NCI-H2171 (cell line): ENCODE measurements around the gene MTERF4.

Source experiments
- DNase-seq: peaks from one replicate; lab custom pipeline; 2025; lab: John Stamatoyannopoulos, UW

MTERF4 gene

DNA sequence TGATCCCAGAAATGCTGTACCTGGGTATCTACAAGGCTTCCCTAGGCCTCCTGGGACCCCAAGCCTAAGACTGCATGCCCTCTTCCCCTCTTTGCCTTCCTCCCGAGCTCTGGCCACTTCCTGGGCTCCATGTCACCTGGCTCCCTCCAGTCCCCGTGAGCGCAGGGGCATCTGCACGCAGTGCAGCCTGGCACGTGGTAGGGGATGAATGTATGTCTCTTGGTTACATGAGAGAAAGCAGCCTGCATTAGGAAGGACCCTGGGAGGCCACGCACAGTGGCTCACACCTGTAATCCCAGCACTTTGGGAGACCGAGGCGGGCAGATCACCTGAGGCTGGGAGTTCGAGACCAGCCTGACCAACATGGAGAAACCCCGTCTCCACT, 31.3 kb upstream of the MTERF4 start:
- no peak for DNase-seq

DNA sequence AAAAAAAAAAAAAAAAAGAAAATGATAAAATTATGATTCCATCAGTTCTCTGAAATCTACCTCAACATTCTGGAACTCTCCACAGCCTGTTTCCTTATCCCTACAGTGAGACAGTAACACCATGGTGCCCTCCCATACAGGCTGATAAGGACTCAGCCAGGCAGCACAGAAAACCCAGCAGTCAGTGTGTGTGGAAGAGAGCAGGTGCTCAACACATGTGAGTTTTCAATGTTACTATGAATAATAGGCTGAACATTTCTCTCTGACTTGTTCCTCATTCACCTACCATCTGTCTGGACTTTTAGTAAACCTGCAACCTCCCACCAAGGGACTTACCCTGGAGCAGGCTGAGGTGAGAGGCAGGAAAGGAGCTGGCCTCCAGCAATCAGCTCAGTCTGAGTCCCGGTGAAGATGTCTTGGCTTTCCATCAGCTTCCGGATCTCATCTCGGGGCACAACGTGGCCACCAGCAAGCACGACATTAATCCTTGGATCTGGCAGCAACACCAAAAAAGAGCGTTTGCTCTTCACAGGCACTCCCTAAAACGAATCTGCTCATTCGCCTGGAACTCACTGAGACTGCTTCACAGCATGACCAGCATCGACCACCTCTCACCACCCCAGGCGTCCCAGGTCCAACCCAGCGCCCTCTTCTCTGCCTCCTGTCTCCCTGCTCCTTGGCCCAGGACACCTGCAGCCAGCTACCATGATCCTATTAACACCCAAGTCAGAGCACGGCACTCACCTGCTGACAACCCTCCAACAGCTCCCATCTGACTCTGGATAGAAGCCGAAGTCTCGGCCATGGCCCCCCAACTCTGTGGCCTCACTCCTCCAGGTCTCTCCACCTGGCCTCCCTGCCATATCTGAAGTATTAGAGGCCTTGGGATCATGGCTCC, 30.7 kb upstream of the MTERF4 start:
- no peak for DNase-seq

DNA sequence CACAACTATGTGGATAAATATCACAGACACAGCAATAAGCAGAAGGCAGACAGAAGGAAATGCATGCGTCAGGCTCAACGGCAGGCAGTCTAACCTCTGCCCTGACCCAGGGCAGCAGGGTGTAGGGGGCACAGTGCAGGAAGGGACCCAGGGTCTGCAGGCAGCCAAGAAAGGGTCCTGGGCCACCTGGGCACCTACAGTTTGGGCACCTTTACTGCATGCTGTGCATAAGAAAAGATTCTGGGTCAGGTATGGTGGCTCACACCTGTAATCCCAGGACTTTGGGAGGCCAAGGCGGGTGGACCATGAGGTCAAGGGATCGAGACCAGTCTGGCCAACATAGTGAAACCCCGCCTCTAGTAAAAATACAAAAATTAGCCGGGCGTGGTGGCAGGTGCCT, 29.4 kb upstream of the MTERF4 start:
- no peak for DNase-seq

DNA sequence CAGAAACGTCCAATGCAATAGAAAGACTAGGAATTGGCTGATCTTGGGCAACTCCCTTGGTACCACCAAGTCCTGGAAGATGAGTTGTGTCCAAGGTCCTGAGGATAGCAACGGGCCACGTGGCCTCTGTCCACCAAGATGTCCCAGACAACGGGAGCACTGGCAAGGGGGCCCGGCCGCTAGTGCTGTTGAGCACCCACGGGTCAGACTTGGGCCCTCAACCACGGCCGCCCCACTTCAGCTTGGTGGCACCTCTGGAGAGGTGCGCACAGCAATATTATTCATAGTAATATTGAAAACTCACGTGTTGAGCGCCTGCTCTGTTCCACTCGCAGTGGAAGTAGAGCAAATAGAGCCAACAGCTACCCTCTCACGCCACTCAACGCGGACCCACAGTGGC, 28.2 kb upstream of the MTERF4 start:
- no peak for DNase-seq

DNA sequence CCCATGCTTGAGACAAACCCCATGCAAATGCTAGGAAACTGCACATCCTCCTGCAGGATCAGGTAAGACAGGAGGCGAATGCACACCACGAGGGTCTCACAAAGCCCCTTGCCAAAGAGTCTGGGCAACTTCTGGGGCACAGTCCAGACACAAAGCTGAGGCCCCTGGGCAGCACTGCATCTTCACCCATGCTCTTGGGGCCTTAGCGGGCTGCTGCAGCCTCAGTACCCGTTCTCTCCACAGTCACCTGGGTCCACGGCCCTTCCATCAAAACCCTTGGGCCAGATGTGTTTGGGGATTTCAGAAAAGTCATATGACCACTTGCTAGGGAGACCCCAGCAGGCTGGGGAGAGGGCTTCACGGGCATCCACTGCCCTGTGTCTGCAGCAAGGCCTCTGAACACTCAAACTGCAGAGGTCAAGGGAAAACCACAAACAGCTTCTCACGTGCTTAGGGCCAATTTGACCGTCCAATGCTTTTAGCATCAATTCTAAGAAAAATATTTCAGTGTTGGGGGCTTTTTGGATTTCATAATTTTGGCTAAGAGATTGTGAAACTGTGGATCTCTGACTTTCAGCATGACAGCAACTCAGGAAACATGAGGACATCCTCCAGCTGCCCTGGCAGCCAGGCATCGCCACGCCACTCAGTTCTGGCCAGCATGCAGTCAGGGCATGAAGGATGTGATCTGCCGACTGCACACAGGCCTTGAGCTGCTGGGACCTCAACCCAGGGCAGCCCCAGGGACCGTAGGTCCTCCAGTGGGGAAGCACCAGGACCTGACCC, 27.2 kb upstream of the MTERF4 start:
- no peak for DNase-seq

DNA sequence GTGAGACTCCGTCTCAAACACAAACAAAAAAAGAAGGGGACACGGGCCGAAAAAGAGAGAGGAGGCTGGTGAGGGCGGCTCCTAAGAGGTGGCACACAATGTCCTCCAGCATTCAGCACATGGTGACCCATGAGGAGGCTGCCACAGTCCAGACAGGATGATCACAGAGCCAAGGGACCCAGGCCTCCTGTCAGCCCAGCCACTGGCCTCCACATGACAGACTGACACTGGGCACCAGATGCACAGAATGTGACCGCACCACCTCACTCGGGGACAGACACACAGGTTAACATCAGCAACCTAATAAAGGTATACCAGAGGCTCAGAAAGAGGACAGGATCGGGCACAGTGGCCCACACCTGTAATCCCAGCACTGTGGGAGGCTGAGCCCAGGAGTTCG, 26.2 kb upstream of the MTERF4 start:
- DNase-seq, result no peak

DNA sequence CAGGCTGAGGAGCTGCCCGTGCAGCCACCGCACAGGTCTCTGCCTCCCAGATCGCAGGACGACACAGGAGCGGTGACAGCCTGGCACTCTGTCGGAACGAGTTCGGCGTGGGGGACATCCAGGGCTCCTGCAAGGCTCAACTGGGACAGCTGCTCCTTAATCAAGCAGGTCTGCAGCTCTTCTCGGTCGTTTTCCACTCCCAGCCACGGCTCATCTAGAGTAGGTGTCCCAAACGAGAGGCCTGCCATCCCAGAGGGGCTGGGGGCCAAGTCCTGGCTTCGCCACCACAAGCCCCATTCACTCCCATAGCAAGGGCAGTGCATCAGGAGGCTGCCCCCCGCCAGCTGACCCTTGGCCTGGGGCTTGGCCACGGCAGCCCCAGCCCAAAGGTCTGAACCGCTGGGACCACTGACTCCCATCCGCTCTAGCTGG, 24.7 kb upstream of the MTERF4 start:
- no peak for DNase-seq

DNA sequence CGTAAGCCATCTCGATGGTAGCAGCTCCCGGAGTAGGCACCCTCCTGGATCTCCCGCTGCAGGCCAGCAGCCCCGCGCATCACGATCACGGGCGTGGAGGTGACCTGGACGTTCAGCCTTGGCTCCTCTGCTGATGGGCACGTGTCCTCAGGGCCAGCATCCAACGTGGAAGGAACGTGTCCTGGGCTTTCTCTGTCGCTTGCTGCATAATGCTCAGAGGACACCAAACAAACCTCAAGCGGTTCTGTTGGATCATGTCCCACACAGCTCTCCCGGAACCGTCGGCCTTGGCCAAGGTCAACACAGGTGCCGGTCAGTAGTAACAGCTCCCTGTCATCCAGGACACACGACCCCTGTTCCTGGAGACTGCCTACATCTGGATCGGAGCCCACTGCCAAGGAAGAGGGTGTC, 24.1 kb upstream of the MTERF4 start:
- no peak for DNase-seq

DNA sequence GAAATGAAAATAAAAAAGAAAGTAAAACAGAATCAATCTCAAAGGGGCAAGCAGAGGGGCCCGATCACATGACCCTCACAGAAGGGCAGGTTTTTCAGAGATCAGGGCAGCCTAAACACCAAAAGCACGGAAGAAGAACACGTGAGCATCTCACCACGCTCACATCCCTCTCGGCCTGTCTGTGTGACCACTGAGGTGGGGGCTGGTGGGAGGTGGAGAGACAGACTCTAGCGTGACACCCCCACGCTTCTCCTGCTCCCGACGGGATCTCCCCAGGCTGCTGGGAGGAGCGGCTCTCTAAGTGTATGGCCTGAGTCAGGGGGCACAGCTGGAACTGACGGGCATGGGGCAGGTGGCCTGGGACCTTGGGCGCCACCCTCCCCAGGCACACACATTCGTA, 23.5 kb upstream of the MTERF4 start:
- no peak for DNase-seq

DNA sequence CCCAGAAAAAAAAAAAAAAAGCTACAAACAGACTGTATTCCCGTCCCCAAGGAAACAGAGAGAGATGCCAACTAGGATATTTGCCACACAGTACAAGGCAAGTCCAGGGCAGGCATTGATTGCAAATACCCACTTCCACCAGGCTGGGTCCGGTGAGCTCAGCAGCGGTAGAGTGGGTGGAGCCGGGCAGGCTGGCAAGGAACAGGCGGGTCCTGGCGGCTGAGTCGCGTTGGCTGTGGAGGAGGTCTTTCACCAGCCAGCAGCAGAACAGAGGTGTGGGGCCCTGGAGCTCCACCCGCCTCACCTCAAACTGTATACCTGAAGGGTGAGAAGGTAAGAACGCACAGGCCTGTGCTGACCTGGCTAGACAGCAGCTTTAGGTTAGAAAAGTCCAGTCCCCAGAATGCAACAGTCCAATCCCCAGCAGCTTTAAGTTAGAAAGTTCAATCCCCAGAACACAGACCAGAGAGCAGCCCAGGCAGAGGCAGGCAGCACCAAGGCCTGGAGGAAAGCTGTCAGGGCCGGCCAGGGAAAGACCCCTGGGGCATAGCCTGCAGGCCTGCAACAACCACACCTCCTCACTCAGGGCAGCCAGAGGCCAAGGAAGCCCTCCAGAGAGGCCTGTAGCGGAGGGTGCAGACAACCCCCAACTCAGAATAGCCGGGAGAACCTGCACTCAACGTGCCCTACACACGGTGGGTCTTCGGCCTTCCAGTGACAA, 21.9 kb upstream of the MTERF4 start:
- DNase-seq, result no peak

DNA sequence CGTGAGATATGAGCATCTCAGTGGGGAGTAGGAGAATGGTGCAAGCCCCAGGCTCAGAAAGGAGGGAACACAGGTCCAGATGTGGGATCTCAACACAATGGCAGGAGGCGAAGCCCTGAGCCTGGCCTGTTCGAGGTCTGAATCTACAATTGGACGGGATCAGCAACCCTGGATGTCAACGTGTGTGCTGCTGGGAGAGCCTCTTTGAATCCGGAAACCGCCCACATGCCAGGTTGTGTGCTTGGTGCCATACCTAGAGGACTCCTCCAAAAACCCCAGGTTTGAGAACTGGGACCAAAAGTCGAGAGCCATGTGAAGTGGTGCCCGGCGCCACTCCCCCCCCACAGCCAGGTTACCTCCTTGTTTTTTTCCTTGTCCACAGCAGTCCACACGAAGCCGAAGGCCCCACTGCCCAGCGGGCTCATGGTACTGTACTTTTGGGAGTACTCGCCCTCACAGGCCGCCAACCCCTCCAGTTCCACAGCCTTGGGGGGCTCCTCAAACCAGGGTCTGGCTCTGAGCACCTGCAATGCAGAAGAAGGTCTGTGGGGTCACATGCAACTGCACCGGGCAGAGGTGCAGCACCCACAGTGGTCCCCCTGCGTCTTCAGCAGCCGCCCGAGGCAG, 20.4 kb upstream of the MTERF4 start:
- DNase-seq, result no peak

DNA sequence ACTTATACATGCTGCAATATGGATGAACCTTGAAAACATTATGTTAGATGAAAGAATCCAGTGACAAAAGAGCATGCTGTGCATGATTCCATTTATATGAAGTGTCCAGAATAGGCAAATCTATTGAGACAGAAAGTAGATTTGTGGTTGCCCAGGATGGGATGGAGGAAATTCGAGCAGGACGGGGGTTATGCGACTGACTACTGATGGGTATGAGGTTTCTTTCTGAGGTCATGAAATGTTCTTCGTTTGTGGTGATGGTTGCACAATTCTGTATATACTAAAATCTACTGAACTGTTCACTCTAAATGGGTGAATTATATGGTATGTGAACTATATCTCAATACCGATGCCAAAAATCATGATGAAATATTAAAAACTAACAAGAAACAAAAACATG, 18.9 kb upstream of the MTERF4 start:
- DNase-seq, result no peak

DNA sequence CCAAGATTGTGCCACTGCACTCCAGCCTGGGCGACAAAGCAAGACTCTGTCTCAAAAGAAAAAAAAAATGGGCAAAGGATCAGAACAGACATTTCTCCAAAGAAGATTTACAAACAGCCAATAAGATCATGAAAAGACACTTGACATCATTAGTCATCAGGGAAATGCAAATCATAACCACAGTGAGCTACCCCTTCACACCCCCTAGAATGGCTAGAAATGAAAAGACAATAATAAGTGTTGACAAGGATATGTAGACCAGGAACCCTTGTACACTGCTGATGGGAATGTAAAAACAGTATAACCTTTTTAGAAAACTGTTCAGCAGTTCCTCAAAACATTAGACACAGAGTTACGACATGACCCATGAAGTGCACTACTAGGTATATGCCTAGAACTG, 18.4 kb upstream of the MTERF4 start:
- no peak for DNase-seq

DNA sequence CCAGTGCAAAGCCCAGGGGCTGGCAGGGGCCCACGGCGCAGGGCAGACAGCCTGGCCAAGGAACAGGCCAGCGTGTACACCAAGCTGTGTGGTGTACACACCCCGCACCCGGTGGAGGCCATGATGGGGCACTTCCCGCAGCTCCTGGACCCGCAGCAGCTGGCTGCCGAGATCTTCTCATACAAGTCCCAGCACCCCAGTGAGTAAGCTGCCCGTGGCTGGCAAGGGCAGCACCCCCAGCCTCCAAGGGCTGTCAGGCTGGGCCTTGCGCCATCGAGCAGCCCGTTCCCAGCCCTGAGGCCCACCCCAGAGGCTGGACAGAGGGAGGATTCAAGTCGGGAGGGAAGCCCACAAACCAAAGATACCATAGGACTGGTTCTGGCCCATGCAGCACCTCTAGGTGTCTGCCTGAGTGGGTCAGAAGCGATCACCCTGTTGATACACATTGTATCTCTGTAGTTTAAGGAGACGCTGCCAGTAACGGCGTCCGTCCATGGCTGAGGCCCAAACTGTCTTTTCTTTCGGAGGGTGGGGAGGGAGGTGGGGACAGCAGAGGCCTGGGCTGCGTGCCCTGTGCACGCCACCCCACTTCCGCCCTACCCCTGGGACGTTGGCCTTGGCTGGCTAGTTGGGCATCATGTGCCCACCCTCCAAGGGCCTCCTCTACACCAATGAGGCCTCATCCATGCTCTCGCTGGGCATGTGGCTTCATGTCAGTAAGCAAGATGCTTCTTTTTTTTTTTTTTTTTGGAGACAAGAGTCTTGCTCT, 16.8 kb upstream of the MTERF4 start:
- no peak for DNase-seq

DNA sequence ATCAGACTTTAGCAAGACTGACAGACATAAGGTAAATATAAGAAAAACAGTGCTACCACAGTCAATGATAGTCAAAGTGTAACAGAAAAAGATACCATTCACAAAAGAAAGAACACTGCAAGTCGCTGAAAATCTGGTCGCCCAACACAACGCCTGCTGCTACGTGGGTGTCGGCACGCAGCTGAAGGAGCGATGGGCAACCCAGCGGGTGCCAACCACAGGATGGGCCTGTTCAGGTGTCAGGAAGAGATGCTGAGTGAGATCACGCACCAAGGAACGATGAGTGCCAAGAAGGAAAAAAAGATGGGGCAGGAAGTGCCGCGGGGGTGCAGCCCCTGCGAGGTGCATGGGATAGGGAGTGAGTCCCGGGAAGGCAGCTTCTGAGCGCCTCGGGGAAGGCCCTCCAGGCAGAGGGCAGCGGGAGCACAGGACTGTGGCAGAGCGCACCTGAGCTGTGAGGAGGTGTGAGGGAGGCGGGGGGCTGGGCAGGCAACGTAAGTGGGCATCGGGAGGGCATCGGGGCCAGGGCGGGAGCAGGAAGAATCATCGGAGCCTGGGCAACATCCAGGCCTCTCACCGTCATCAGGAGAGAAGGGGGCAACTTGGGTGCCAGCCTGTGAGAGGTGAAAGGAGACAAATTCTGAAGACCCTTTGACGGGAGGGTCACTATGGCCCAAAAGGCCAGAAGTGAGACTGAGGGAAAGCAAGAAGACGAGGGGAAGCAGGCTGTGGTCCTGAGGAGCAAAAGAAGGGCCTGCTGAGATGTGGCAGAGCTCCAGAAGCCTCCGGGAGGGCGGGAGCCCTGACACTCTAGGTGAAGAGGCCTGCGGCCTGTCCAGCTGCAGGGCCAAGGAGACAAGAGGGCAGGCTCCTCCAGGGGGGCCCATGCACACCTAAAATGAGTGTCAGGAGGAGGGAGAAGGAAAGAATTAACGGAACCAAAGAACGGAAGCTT, 14.8 kb upstream of the MTERF4 start:
- DNase-seq, result no peak

DNA sequence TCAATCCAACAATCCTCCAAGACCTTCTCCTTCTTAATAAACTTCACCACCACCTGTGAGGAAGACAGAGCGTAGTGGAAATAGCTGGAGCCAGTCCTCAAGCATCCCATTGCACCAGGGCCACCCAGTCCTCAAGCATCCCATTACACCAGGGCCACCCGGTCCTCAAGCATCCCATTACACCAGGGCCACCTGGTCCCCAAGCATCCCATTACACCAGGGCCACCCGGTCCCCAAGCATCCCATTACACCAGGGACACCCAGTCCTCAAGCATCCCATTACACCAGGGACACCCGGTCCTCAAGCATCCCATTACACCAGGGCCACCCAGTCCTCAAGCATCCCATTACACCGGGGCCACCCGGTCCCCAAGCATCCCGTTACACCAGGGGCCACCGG, 13.3 kb upstream of the MTERF4 start:
- no peak for DNase-seq

DNA sequence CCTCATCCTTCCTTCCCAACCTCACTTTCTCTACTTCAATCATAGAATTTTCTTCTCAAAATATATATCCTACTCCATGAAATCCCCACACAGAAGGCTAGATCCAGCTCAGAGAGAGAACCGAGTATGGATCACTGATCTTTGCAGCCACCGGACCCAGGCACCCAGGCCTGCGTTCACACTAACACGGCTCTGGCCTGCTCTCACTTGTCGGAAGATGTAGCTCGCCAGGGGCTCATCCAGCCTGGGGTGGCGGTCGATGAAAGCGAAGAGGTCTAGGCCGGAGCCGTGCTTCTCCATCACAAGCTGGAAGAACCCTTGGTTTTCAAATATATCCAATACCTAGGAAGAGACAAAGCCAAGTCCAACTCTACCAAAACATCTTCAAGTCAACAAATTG, 12.7 kb upstream of the MTERF4 start:
- DNase-seq, result no peak

DNA sequence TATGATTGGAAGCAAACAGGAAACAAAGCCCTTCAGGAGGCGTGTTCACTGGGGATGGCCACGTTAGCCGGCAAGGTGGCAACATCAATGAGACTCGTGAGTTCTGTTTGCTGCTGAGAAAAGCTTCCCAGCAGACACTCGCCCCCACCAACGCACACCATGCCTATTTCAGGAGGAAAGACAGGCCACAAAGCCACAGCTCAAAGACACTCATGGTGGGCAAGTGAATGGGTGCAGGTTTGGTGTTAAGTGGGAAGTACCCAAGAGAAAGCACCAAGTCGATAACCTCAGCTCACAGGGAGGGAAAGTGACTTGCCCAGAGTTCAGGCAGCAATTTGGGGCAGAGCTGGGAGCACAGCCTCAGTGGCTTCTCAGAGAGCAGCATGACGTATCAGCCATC, 10.5 kb upstream of the MTERF4 start:
- DNase-seq, result no peak

DNA sequence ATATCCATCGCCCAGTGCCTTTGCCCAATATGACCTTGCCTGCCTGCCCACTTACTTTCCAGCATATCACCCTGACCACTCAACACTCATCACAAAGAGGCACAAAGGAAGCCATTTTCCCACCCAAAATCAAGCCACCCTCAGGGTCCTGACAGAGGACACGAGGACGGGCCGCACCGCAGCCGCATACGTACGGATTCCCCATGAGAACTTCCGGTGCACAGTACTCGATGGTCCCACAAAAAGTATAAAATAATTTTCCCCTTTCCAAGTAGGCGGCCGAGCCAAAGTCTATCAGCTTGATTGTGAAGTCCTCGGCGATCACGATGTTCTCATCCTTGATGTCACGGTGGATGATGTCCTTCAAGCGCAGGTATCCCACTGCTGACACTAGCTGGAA, 10.0 kb upstream of the MTERF4 start:
- DNase-seq, result no peak

DNA sequence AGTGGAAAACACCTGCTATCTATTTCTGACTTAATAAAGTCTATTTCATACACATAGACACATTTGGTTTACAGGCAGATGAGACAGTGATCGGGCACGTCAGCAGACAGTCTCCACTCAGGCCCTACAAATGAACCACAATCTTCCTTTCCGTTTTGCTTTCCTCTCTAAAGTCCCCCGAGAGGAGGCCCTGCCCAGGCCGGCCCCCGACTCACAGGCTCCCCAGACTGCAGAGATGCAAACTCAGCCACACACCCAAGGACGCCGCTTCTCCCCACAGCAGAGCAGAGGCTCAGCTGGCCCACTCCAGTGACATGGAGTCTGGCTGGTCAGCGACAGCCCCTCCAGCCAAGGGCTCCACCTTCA, 9.3 kb upstream of the MTERF4 start:
- DNase-seq, result no peak
